ENCODE results near the gene TMEM236. TPM values are rescaled to one million over a fixed set of nuclear protein-coding genes. Genes with fewer than 3 reads are reported as not detected.

The TMEM236 gene
- total RNA-seq, 4 donors from 2014 or later = 1.2 to 1.8 (median 1.5) TPM

GRCh38 chr10:17793823-17794644, 42.0 kb downstream of the TMEM236 start:
- no peaks in the 10 kb centered on the region for H3K27me3 ChIP-seq
- no peaks in the 10 kb centered on the region for H3K36me3 ChIP-seq
- H3K27ac ChIP-seq = no peak overlapping the region
- WGBS, 2 donors = 69 to 86% methylated on average over 6 of the region's 6 CpGs
- DNase-seq (ENCODE audit: low spot score in 2 of 2) = no peak
- no peak for TF ChIP-seq CTCF (IDR thresholded peaks at IDR 0.05)
- no peak for TF ChIP-seq EP300 (IDR thresholded peaks at IDR 0.05)
- no peak for TF ChIP-seq POLR2A (IDR thresholded peaks at IDR 0.05)
- no peak overlapping the region for H3K4me3 ChIP-seq
- peaks cover 0 to 4% (median 0%) of the 10 kb centered on the region in 4 donors for H3K4me1 ChIP-seq
- no peaks in the 10 kb centered on the region for H3K9me3 ChIP-seq

DNA sequence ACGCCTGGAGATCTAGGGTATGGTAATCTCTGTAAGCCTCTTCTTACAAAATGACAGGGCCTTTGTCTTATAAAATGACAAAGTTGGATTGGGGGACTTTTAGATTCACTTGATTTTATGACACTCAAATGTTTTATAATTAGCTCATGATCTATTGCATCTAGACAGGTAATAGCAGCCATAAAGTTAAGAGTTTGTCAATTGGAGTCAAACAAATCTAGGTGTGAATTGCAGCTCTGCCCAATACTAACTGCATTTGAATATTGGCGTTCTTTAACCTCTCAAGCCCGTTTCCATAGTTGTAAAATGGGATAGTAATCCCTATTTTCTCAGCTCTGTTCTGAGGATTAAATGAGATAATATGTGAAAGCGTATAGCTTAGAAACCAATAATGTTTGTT, 43.1 kb downstream of the TMEM236 start:
- no peak for DNase-seq (ENCODE audit: low spot score in 2 of 2)
- TF ChIP-seq CTCF (IDR thresholded peaks at IDR 0.05) (no peak), EP300 (IDR thresholded peaks at IDR 0.05) (no peak), POLR2A (IDR thresholded peaks at IDR 0.05) (no peak)
- WGBS, 2 donors = 78 to 82% methylated on average over 4 of the region's 4 CpGs
- Histone ChIP-seq H3K9me3 (no peaks in the 10 kb centered on the region), H3K4me1 (peaks cover 0 to 4% (median 0%) of the 10 kb centered on the region in 4 donors), H3K36me3 (no peaks in the 10 kb centered on the region), H3K27me3 (no peaks in the 10 kb centered on the region), H3K4me3 (no peak overlapping the region), H3K27ac (no peak overlapping the region)

DNA sequence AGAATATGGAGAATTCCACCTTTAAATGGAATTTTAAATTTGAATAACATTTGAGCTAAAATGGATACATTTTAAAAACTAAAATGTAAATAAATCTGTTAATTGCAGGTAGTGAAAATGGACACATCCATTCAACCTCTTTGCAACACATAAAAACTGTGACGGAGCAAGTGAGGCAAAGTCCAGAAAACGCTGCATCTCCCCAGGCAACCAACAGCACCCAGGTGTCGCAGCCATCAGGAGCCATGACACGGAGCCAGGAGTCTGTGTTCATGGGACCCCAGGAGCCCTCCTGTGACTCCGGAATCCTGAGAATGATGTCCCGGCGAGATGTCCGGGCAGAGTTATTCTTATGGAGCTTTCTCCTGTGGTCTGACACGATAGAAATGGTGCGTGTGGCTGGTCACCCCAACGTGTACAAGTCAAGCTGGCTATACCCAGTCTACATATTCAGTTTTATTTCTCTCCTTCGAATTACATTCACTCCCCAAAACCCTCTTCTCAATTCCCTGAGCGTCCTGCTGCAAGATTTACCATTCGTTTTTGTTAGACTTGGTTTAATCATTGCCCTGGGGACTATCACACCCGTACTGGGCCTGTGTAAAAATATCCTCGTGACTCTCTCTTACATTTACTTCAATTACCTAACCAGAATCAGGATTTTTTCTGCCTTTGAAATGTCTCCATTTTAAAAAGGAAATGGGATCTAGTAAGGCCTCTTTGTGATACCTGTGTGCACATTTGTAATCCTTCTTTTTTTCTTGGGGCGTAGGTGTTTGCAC, 44.0 kb downstream of the TMEM236 start:
- TF ChIP-seq CTCF (IDR thresholded peaks at IDR 0.05) = no peak
- no peak for TF ChIP-seq EP300 (IDR thresholded peaks at IDR 0.05)
- TF ChIP-seq POLR2A (IDR thresholded peaks at IDR 0.05) = no peak
- Histone ChIP-seq H3K9me3 (no peaks in the 10 kb centered on the region), H3K36me3 (no peaks in the 10 kb centered on the region), H3K27ac (no peak overlapping the region), H3K27me3 (no peaks in the 10 kb centered on the region), H3K4me3 (no peak overlapping the region), H3K4me1 (peaks cover 0 to 4% (median 0%) of the 10 kb centered on the region in 4 donors)
- no peak for DNase-seq (ENCODE audit: low spot score in 2 of 2)
- WGBS, 2 donors = 84 to 89% methylated on average over 17 of the region's 17 CpGs

GRCh38 chr10:17801507-17801906, 49.5 kb downstream of the TMEM236 start:
- Histone ChIP-seq H3K4me3 (no peak overlapping the region), H3K9me3 (peaks cover 0 to 3% (median 0%) of the 10 kb centered on the region in 4 donors), H3K27ac (no peak overlapping the region), H3K27me3 (no peaks in the 10 kb centered on the region), H3K4me1 (no peaks in the 10 kb centered on the region), H3K36me3 (no peaks in the 10 kb centered on the region)
- TF ChIP-seq EP300 (IDR thresholded peaks at IDR 0.05) (no peak), CTCF (IDR thresholded peaks at IDR 0.05) (no peak)
- DNase-seq (ENCODE audit: low spot score in 2 of 2) = no peak
- 80 to 90% methylated on average over 3 of the region's 3 CpGs for WGBS, 2 donors

DNA sequence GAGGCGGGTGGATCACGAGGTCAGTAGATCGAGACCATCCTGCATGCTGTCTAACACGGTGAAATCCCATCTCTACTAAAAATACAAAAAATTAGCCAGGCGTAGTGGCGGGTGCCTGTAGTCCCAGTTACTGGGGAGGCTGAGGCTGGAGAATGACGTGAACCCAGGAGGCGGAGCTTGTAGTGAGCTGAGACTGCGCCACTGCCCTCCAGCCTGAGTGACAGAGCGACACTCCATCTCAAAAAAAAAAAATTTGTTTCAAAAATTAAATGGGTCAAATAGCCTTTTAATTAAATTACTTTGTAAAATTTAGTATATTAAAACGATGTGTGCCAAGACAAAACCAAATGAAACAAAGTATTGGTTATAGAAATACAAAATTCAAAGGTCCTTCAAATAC, 50.3 kb downstream of the TMEM236 start:
- 92 to 94% methylated on average over 11 of the region's 11 CpGs for WGBS, 2 donors
- no peak for TF ChIP-seq CTCF (IDR thresholded peaks at IDR 0.05)
- TF ChIP-seq POLR2A (IDR thresholded peaks at IDR 0.05) = no peak
- TF ChIP-seq EP300 (IDR thresholded peaks at IDR 0.05) = no peak
- DNase-seq (ENCODE audit: low spot score in 2 of 2) = no peak
- Histone ChIP-seq H3K9me3 (peaks cover 0 to 3% (median 0%) of the 10 kb centered on the region in 4 donors), H3K36me3 (no peaks in the 10 kb centered on the region), H3K4me1 (no peaks in the 10 kb centered on the region), H3K27ac (no peak overlapping the region), H3K27me3 (no peaks in the 10 kb centered on the region), H3K4me3 (no peak overlapping the region)
